Smooth muscle cell (in vitro differentiated cells): ENCODE measurements around the gene UBQLN4. TPM values are rescaled to one million over a fixed set of nuclear protein-coding genes. Genes with fewer than 3 reads are reported as not detected.
A peak's percentile ranks its signal among the peaks of the same experiment; 100 is the strongest.

Source experiments
- DNase-seq: peaks from one replicate; lab custom pipeline; 2025; ENCODE audit not compliant: unreplicated experiment; lab: John Stamatoyannopoulos, UW
- H2AFZ ChIP-seq: fragments of 200-600 bp; sonication (generic); 2 replicates; pipeline ENCODE4 v1.6.0; 2016; ENCODE audit warnings: antibody characterized with exemption, low read depth, mild to moderate bottlenecking
- H3F3A ChIP-seq: fragments of 200-600 bp; sonication (generic); 2 replicates; pipeline ENCODE4 v1.6.0; 2017; ENCODE audit warnings: antibody characterized with exemption, low read depth
- H3K27ac ChIP-seq: fragments of 200-600 bp; sonication (generic); 2 replicates; pipeline ENCODE4 v1.5.1; 2016; ENCODE audit warnings: low read depth, mild to moderate bottlenecking
- H3K27me3 ChIP-seq: fragments of 200-600 bp; sonication (generic); 2 replicates; pipeline ENCODE4 v1.6.1; 2016; ENCODE audit warnings: low read depth, mild to moderate bottlenecking
- H3K36me3 ChIP-seq: fragments of 200-600 bp; sonication (generic); 2 replicates; pipeline ENCODE4 v1.5.1; 2016; ENCODE audit warnings: low read depth
- H3K4me1 ChIP-seq: fragments of 200-600 bp; sonication (generic); 2 replicates; pipeline ENCODE4 v1.5.1; 2016; ENCODE audit warnings: low read depth
- H3K4me2 ChIP-seq: fragments of 200-600 bp; sonication (generic); 2 replicates; pipeline ENCODE4 v1.6.0; 2016; ENCODE audit warnings: mild to moderate bottlenecking
- H3K4me3 ChIP-seq: fragments of 200-600 bp; sonication (generic); 2 replicates; pipeline ENCODE4 v1.5.1; 2016; ENCODE audit warnings: mild to moderate bottlenecking
- H3K79me2 ChIP-seq: fragments of 200-600 bp; sonication (generic); 2 replicates; pipeline ENCODE4 v1.6.0; 2016; ENCODE audit warnings: low read depth, mild to moderate bottlenecking
- H3K9ac ChIP-seq: fragments of 200-600 bp; sonication (generic); 2 replicates; pipeline ENCODE4 v1.6.0; 2016; ENCODE audit warnings: low read depth
- H3K9me3 ChIP-seq: fragments of 200-600 bp; sonication (generic); replicated peaks from 2 replicates; pipeline ENCODE4 v1.5.1; 2016; ENCODE audit warnings: low read depth
- H4K20me1 ChIP-seq: fragments of 200-600 bp; sonication (generic); 2 replicates; pipeline ENCODE4 v1.6.0; 2016; ENCODE audit warnings: low read depth
- WGBS: methylation state at CpG from one replicate; pipeline ENCODE4 v1.1.7; 2016; ENCODE audit warnings: low lambda C conversion rate; 5-methylcytosine and 5-hydroxymethylcytosine counted together
- polyA plus RNA-seq: library from polyadenylated mRNA; unstranded; fragments of >200 nt; fragmentation: Nextera tagmentation; extraction: Ambion mirVana; gene quantifications from 2 replicates; pipeline ENCODE4 v1.2.1, GENCODE V29; 2016
- total RNA-seq: library from RNA; depleted of rRNA; stranded (reverse); fragments of >200 nt; gene quantifications from 2 replicates; pipeline ENCODE4 v1.2.3, GENCODE V29; 2014
- TF ChIP-seq, protein P1 (sequence below): fragments of 200-600 bp; sonication (generic); IDR thresholded peaks from 2 replicates; pipeline ENCODE4 v1.5.1; 2017; ENCODE audit warnings: borderline replicate concordance, mild to moderate bottlenecking, antibody characterized with exemption; ENCODE audit not compliant: insufficient read depth, poor library complexity, severe bottlenecking

The UBQLN4 gene
- total and polyA plus RNA-seq, 2 experiments from 2014 or later = 18.1 to 19.4 TPM

DNA sequence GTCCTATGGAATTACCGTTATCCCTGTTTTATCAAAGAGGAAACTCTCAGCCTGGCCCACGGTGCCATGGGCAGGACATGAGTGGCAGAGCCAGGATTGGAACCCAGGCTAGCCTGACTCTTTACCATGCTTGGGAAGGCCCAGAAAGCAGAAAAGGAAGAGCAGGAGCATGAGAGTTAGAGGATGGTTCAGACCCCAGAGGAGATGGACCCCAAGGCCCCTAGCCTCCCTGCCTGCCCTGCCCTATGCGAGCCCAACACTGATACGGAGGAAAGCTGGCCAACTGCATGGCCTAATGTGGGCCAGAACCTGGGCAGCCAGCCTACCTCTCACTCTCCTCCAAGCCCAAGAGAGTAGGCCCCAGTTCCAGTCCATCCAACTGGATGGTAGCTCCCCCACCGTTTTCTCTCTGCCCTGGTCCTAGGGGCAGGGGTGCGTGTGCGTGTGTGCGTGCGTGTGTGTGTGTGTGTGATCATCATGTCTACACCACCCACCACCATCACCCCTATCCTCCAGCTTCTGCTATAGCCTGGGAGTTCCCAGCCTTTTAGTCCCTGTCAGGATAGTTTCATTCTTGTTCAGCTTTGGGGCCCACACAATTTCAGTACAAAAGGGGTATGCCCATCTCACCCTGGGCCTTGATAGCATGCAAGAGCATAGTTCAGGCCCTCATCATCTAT, 44.0 kb upstream of the UBQLN4 start:
- peaks cover 41% of the 10 kb centered on the region for H3K79me2 ChIP-seq
- no peak overlapping the region for H2AFZ ChIP-seq
- H3K9ac ChIP-seq = peak overlapping the region; percentile 84
- no peaks in the 10 kb centered on the region for H3K27me3 ChIP-seq
- H3K9me3 ChIP-seq = no peaks in the 10 kb centered on the region
- no peak for DNase-seq
- H3F3A ChIP-seq = peaks cover 12% of the 10 kb centered on the region
- H3K4me1 ChIP-seq = peaks cover 16% of the 10 kb centered on the region
- H4K20me1 ChIP-seq = peaks cover 4% of the 10 kb centered on the region
- TF ChIP-seq, protein P1, sequence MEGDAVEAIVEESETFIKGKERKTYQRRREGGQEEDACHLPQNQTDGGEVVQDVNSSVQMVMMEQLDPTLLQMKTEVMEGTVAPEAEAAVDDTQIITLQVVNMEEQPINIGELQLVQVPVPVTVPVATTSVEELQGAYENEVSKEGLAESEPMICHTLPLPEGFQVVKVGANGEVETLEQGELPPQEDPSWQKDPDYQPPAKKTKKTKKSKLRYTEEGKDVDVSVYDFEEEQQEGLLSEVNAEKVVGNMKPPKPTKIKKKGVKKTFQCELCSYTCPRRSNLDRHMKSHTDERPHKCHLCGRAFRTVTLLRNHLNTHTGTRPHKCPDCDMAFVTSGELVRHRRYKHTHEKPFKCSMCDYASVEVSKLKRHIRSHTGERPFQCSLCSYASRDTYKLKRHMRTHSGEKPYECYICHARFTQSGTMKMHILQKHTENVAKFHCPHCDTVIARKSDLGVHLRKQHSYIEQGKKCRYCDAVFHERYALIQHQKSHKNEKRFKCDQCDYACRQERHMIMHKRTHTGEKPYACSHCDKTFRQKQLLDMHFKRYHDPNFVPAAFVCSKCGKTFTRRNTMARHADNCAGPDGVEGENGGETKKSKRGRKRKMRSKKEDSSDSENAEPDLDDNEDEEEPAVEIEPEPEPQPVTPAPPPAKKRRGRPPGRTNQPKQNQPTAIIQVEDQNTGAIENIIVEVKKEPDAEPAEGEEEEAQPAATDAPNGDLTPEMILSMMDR = no peak
- peak overlapping the region; percentile 96 for H3K27ac ChIP-seq
- peak overlapping the region; percentile 42 for H3K4me2 ChIP-seq
- WGBS = 88% methylated on average over 9 of the region's 9 CpGs
- no peaks in the 10 kb centered on the region for H3K36me3 ChIP-seq
- H3K4me3 ChIP-seq = no peak overlapping the region

DNA sequence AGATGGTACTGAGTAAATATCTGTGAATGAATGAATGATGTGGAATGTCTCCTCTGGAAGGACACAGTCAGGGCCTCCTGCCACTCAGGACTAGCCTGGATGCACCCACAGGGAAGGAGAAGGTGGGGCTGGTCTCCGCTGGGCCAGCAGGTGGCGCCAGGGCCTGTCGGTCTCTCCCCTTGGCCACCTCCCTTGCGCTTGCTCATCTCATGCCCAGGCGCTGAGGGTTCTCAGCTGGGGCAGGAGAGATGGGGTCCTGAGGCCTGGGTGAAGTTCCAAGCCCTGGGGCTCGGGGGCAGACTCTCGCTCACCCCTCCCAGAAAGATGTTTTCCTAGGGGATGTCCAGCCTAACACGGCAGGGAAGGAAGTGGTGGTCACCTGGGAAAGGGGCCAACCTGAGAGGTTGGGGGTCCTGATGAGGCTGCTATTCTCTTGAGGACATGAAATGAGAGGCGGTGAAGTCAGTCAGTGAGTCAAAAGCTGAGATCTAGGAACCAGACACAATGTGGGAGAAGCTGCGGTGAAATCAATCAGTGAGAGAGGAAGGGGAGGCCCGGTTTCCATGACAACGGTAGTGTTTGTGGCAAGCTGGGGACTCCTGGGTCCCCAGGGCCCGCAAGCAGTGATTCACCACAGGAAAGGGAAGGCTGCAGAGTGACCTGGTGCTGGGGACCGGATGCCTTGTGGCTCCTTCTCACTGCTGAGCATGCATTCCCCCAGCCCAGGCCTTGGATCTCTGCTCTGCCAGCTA, 43.2 kb upstream of the UBQLN4 start:
- Histone ChIP-seq H3K36me3 (no peaks in the 10 kb centered on the region), H3K9ac (peak overlapping the region; percentile 84), H4K20me1 (peaks cover 4% of the 10 kb centered on the region), H2AFZ (no peak overlapping the region), H3K27ac (peak overlapping the region; percentile 96), H3K79me2 (peaks cover 49% of the 10 kb centered on the region), H3K4me1 (peaks cover 13% of the 10 kb centered on the region), H3K27me3 (no peaks in the 10 kb centered on the region), H3K9me3 (no peaks in the 10 kb centered on the region), H3K4me2 (peak overlapping the region; percentile 42), H3F3A (peaks cover 12% of the 10 kb centered on the region), H3K4me3 (no peak overlapping the region)
- WGBS = 23% methylated on average over 14 of the region's 14 CpGs
- TF ChIP-seq, protein P1 = peak; percentile 96
- peak; percentile 68 for DNase-seq

DNA sequence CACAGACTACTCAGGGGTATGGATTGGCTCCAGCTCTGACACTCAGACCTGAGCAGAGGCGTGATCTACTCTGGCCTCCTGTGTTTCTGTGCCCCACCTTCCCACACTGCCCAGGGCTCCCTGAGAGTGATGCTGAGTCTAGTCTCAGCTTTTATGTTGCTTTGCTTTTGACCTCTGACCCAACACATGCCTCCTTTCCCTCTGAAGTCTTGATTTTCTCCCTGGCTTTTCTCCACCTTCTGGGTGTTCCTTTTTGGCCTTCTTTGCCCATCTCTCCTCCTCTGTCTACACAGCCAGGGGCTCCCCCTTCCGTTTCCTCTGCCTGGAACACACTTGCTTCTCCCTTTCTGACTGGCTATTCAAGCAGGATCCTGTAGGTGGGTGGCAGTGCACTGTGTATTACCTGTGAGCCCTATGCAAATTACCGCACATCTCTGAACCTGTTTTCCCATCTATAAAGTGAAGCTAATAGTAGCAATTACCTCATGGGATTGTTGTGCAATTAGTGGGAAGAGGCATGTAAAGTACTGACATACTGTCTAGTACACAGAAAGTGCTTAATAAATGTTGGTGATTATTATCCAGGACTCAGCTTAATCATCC, 42.4 kb upstream of the UBQLN4 start:
- peaks cover 53% of the 10 kb centered on the region for H3K79me2 ChIP-seq
- H3K4me1 ChIP-seq = peaks cover 9% of the 10 kb centered on the region
- H4K20me1 ChIP-seq = peaks cover 5% of the 10 kb centered on the region
- H3K9ac ChIP-seq = peak overlapping the region; percentile 84
- no peak for DNase-seq
- WGBS = 87% methylated on average over 3 of the region's 3 CpGs
- H3F3A ChIP-seq = peaks cover 12% of the 10 kb centered on the region
- H3K36me3 ChIP-seq = no peaks in the 10 kb centered on the region
- no peak overlapping the region for H2AFZ ChIP-seq
- TF ChIP-seq, protein P1 = no peak
- H3K9me3 ChIP-seq = no peaks in the 10 kb centered on the region
- peak overlapping the region; percentile 38 for H3K4me2 ChIP-seq
- H3K27me3 ChIP-seq = no peaks in the 10 kb centered on the region
- H3K27ac ChIP-seq = peak overlapping the region; percentile 96
- no peak overlapping the region for H3K4me3 ChIP-seq
